Measurements from ENCODE around the gene PHRF1. TPM values are rescaled to one million over a fixed set of nuclear protein-coding genes. Genes with fewer than 3 reads are reported as not detected.

PHRF1 gene
- total and polyA plus RNA-seq, 9 of the 15 experiments (the other 6 are each of a cell fraction or from before 2014, with no cell fraction given): 0.07 to 37.2 (median 7.7) TPM

GRCh38 chr11:528815-529727 is 47.2 kb upstream of the PHRF1 start:
- Histone ChIP-seq H2AFZ (ENCODE audit: low read depth, low read length) (no peak overlapping the region), H3K9ac (ENCODE audit: insufficient read depth in 1 of 2, low read depth in 2 of 2, low read length in 2 of 2) (peak overlapping the region in 1 of 2 experiments; percentile 23; a peak in 2 of 4 replicates), H3K9me3 (replicated peaks; ENCODE audit: control insufficient read depth, insufficient read depth, low read depth, low read length) (no peaks in the 10 kb centered on the region), H3K4me1 (replicated peaks in 1 of 2; ENCODE audit: control insufficient read depth in 2 of 2, insufficient read depth in 2 of 2, low read length in 2 of 2) (peaks cover under 1 to 60% of the 10 kb centered on the region in 2 experiments; a peak in 3 of 5 replicates), H3K79me2 (ENCODE audit: control insufficient read depth, insufficient read depth, low read length) (peaks cover 8% of the 10 kb centered on the region), H3K27me3 (ENCODE audit: control insufficient read depth in 2 of 2, insufficient read depth in 2 of 2, low read length in 2 of 2) (no peaks in the 10 kb centered on the region), H3K27ac (ENCODE audit: extremely low read depth, low read depth, low read length) (no peak overlapping the region), H3K36me3 (ENCODE audit: control insufficient read depth, insufficient read depth, low read length) (peaks cover 31% of the 10 kb centered on the region; the same call in 1 of the 3 replicates), H3K4me3 (no peak overlapping the region), H3K9me1 (ENCODE audit: control insufficient read depth, insufficient read depth, low read length) (no peaks in the 10 kb centered on the region), H4K20me1 (replicated peaks; ENCODE audit: control insufficient read depth, insufficient read depth, low read length) (no peaks in the 10 kb centered on the region), H3K4me2 (ENCODE audit: insufficient read depth, low read length) (no peak overlapping the region)
- CTCF ChIA-PET (ENCODE audit: low intra/inter-chr PET ratio): no interaction called here
- BruUV-seq (replicated peaks): no TSS peak
- ATAC-seq (peak; percentile 29), FAIRE-seq (peak; percentile 67), DNase-seq (ENCODE audit: extremely low read depth in 1 of 4, low spot score in 3 of 4) (peak in 2 of 4 experiments; percentile 14 to 25)
- WGBS (ENCODE audit: insufficient coverage, low coverage, missing lambda C conversion rate): 68% methylated on average over 26 of the region's 29 CpGs
- in situ Hi-C loops (cut with MboI) (no loop called here), intact Hi-C loops (cut with micrococcal nuclease) (no loop called here)
- TF ChIP-seq ZNF133 (CRISPR knock-in tag; IDR thresholded peaks at IDR 0.05): no peak
- TF ChIP-seq HIVEP1 (CRISPR knock-in tag; IDR thresholded peaks at IDR 0.05): no peak
- 0 out of 2 replicates have a peak, but pooled peaks have one; percentile 5 for TF ChIP-seq CREM (IDR thresholded peaks at IDR 0.05; ENCODE audit: low read depth)
- peak; percentile 22; the same call in 1 of the 2 replicates for TF ChIP-seq POLR2G (IDR thresholded peaks at IDR 0.05; ENCODE audit: low read depth, low read length)
- 0 out of 2 replicates have a peak, but pooled peaks have one; percentile 8 for TF ChIP-seq ATF3 (IDR thresholded peaks at IDR 0.05)
- TF ChIP-seq ATF3 (CRISPR knock-in tag; conservative IDR thresholded peaks at IDR 0.05): no peak
- no peak for TF ChIP-seq MEF2D (tag; conservative IDR thresholded peaks at IDR 0.05; ENCODE audit: low read depth)
- TF ChIP-seq RBM22 (IDR thresholded peaks at IDR 0.05; ENCODE audit: low read depth, low read length, poor library complexity, severe bottlenecking): peak; percentile 72
- POLR2A ChIA-PET: no interaction called here

Data from K562 (cell line).